HepG2 (cell line): ENCODE data around the gene TEX22. TPM values are rescaled to one million over a fixed set of nuclear protein-coding genes. Genes with fewer than 3 reads are reported as not detected.

ENCODE experiments used
- ATAC-seq: fragments of 200-7000 bp; cut with Tn5 transposase; 3 replicates; pipeline ENCODE4 v1.9.1; 2020; ENCODE audit warnings: mild to moderate bottlenecking, moderate library complexity
- BruUV-seq: library from RNA; stranded (reverse); fragments of 400-500 nt; replicated peaks from 2 replicates; lab custom pipeline; 2021; lab: Mats Ljungman, UMichigan
- CTCF ChIA-PET: fragments of 300-600 bp; formaldehyde crosslinking; extraction: SDS; loops from one replicate; lab custom pipeline; 2021; ENCODE audit warnings: low total read pairs, inconsistent platforms, low intra/inter-chr PET ratio; lab: Yijun Ruan, JAX
- POLR2A ChIA-PET: fragments of 350-600 bp; sonication (Branson Sonifier 250); formaldehyde crosslinking; loops from one replicate; lab custom pipeline; 2020; ENCODE audit warnings: antibody characterized with exemption, inconsistent platforms; lab: Yijun Ruan, JAX
- DNase-seq: peaks from one replicate; pipeline ENCODE4 v3.0.0-alpha.2; 2015; ENCODE audit warnings: low spot score
- FAIRE-seq: peaks from 3 replicates; lab custom pipeline; 2011; peaks lifted over from hg19 to GRCh38; lab: Jason Lieb, UNC
- H2AFZ ChIP-seq: one replicate; pipeline ENCODE4 v1.6.1; 2011; ENCODE audit warnings: low read length, inconsistent platforms
- H3K27ac ChIP-seq: fragments of 300-600 bp; 3 replicates; pipeline ENCODE4 v1.8.0; 2011; ENCODE audit warnings: mixed run types, mild to moderate bottlenecking, mixed read lengths, low read length, inconsistent platforms; ENCODE audit not compliant: insufficient read depth; ENCODE audit errors: extremely low read length
- H3K27me3 ChIP-seq, 2 experiments: fragments of 200-600 bp in 1 of 2; 2 replicates in 1 of 2; 3 replicates in 1 of 2; pipeline versions ENCODE4 v1.6.0 to v1.8.0; 2011; ENCODE audit warnings: low read length in 2 of 2, mild to moderate bottlenecking in 2 of 2, moderate library complexity in 2 of 2, inconsistent platforms in 1 of 2; ENCODE audit not compliant: insufficient read depth in 2 of 2, control insufficient read depth in 1 of 2
- H3K36me3 ChIP-seq, 2 experiments: fragments of 200-600 bp in 1 of 2; replicated peaks in 1 of 2; 2 replicates in 1 of 2; 3 replicates in 1 of 2; pipeline versions ENCODE4 v1.5.1 to v1.8.0; 2011; ENCODE audit warnings: low read length in 2 of 2, inconsistent platforms in 1 of 2; ENCODE audit not compliant: insufficient read depth in 2 of 2, control insufficient read depth in 1 of 2
- H3K4me1 ChIP-seq: 2 replicates; pipeline ENCODE4 v1.5.1; 2012; ENCODE audit warnings: low read length, inconsistent platforms; ENCODE audit not compliant: insufficient read depth
- H3K4me2 ChIP-seq: 2 replicates; pipeline ENCODE4 v1.6.0; 2011; ENCODE audit warnings: low read depth, low read length, inconsistent platforms
- H3K4me3 ChIP-seq, 3 experiments: fragments of 200-600 bp in 1 of 3; sonication (generic), shearing (Covaris generic) in 1 of 3; replicated peaks in 1 of 3; 2 replicates each; pipeline ENCODE4 v1.5.1; 2011 to 2016; ENCODE audit warnings: low read length in 3 of 3, inconsistent platforms in 2 of 3, low read depth in 2 of 3, mild to moderate bottlenecking in 2 of 3, control low read depth in 1 of 3, mixed read lengths in 1 of 3; ENCODE audit not compliant: insufficient read depth in 1 of 3
- H3K79me2 ChIP-seq: one replicate; pipeline ENCODE4 v1.6.1; 2011; ENCODE audit warnings: low read length, inconsistent platforms; ENCODE audit not compliant: insufficient read depth
- H3K9ac ChIP-seq: 2 replicates; pipeline ENCODE4 v1.6.0; 2011; ENCODE audit warnings: mild to moderate bottlenecking, low read depth, low read length, inconsistent platforms; ENCODE audit not compliant: insufficient read depth
- H3K9me3 ChIP-seq: 2 replicates; pipeline ENCODE4 v1.5.1; 2012; ENCODE audit warnings: mild to moderate bottlenecking, low read length
- H4K20me1 ChIP-seq: 2 replicates; pipeline ENCODE4 v1.6.0; 2011; ENCODE audit warnings: inconsistent platforms, mild to moderate bottlenecking, low read length, moderate library complexity; ENCODE audit not compliant: insufficient read depth
- AGO2 ChIP-seq: fragments of 200-400 bp; formaldehyde crosslinking; optimal IDR thresholded peaks from 2 replicates; pipeline ENCODE3; 2017; ENCODE audit warnings: mild to moderate bottlenecking, low read depth, low read length, moderate library complexity
- ARID4A ChIP-seq: sonication (generic); formaldehyde crosslinking; IDR thresholded peaks from 2 replicates; pipeline ENCODE4 v1.5.0; 2020; ENCODE audit warnings: mild to moderate bottlenecking, missing genetic modification reagents, borderline replicate concordance
- E2F5 ChIP-seq: sonication (generic); formaldehyde crosslinking; conservative IDR thresholded peaks from 2 replicates; pipeline ENCODE4 v1.4.0; 2020; ENCODE audit warnings: missing genetic modification reagents
- GFI1 ChIP-seq: sonication (generic); formaldehyde crosslinking; IDR thresholded peaks from 2 replicates; pipeline ENCODE4 v1.5.0; 2020; ENCODE audit warnings: missing genetic modification reagents, mild to moderate bottlenecking, borderline replicate concordance
- IKZF5 ChIP-seq: IDR thresholded peaks from 2 replicates; pipeline ENCODE4 v1.6.1; 2018; ENCODE audit warnings: missing genetic modification reagents, mild to moderate bottlenecking, missing compliant biosample characterization
- NPAS2 ChIP-seq: sonication (generic); formaldehyde crosslinking; IDR thresholded peaks from 2 replicates; pipeline ENCODE4 v1.8.0; 2022; ENCODE audit warnings: mild to moderate bottlenecking, missing genetic modification reagents, borderline replicate concordance
- NR2C2 ChIP-seq: sonication (generic); formaldehyde crosslinking; IDR thresholded peaks from 2 replicates; pipeline ENCODE4 v1.4.0; 2020; ENCODE audit warnings: missing genetic modification reagents, mild to moderate bottlenecking, moderate library complexity, borderline replicate concordance
- POLR2AphosphoS2 ChIP-seq: IDR thresholded peaks from 2 replicates; pipeline ENCODE4 v1.6.1; 2011; ENCODE audit warnings: low read depth, low read length, improper control_type of control experiment
- PRPF4 ChIP-seq: fragments of 200-400 bp; formaldehyde crosslinking; IDR thresholded peaks from 2 replicates; pipeline ENCODE4 v1.6.1; 2016; ENCODE audit warnings: low read length, low read depth; ENCODE audit not compliant: poor library complexity, severe bottlenecking
- RBAK ChIP-seq: sonication (generic); formaldehyde crosslinking; IDR thresholded peaks from 2 replicates; pipeline ENCODE4 v1.5.1; 2020; ENCODE audit warnings: mild to moderate bottlenecking, missing genetic modification reagents
- RFX3 ChIP-seq: IDR thresholded peaks from 2 replicates; pipeline ENCODE4 v1.6.1; 2016; ENCODE audit warnings: missing biosample characterization, missing genetic modification reagents
- RORA ChIP-seq: sonication (generic); formaldehyde crosslinking; IDR thresholded peaks from 2 replicates; pipeline ENCODE4 v1.5.0; 2020; ENCODE audit warnings: mild to moderate bottlenecking, missing genetic modification reagents, moderate library complexity
- ZNF225 ChIP-seq: sonication (generic); formaldehyde crosslinking; IDR thresholded peaks from 2 replicates; pipeline ENCODE4 v1.4.0; 2020; ENCODE audit warnings: mild to moderate bottlenecking, missing genetic modification reagents
- ZNF720 ChIP-seq: sonication (generic); formaldehyde crosslinking; IDR thresholded peaks from 2 replicates; pipeline ENCODE4 v1.4.0; 2020; ENCODE audit warnings: missing genetic modification reagents
- ZSCAN12 ChIP-seq: sonication (generic); formaldehyde crosslinking; IDR thresholded peaks from 2 replicates; pipeline ENCODE4 v1.9.0; 2021; ENCODE audit warnings: mild to moderate bottlenecking, missing genetic modification reagents
- WGBS: methylation state at CpG from one replicate; pipeline ENCODE4 v1.1.6; 2017; ENCODE audit warnings: low lambda C conversion rate; 5-methylcytosine and 5-hydroxymethylcytosine counted together
- in situ Hi-C: cut with HindIII; loops from 2 replicates; pipeline ENCODE4 v1.10.0; 2017; ENCODE audit warnings: low pct_unique_long_range_greater_than_20kb; ENCODE audit not compliant: extremely low pct_ligation_motif_present
- intact Hi-C: fragments of 100-400 bp; cut with micrococcal nuclease; formaldehyde crosslinking; loops from one replicate; pipeline ENCODE4 v1.10.0; 2022; ENCODE audit not compliant: unreplicated experiment
- polyA plus RNA-seq, 8 experiments: library from polyadenylated mRNA; depleted of rRNA in 3 of 8; stranded (reverse) in 7 of 8; unstranded in 1 of 8; fragments of >200 nt; fragmentation: Illumina TruSeq in 4 of 8; extraction: Trizol in 4 of 8; gene quantifications; 2 replicates each; pipeline versions ENCODE4 v1.2.1 to v1.2.3, GENCODE V29; 2011 to 2016; ENCODE audit warnings: low read depth in 4 of 8, missing spikeins in 1 of 8, mixed read lengths in 1 of 8; ENCODE audit not compliant: insufficient read depth in 1 of 8
- total RNA-seq, 5 experiments: library from RNA; depleted of rRNA; stranded (reverse); fragments of >200 nt; fragmentation: Illumina TruSeq; extraction: Trizol; gene quantifications; 2 replicates each; pipeline ENCODE4 v1.2.3, GENCODE V29; 2016; ENCODE audit warnings: low read depth in 1 of 5
- TF ChIP-seq, protein P1 (sequence below): sonication (generic); formaldehyde crosslinking; IDR thresholded peaks from 2 replicates; pipeline ENCODE4 v1.8.0; 2023; ENCODE audit warnings: mild to moderate bottlenecking, missing genetic modification reagents

Gene TEX22
- total and polyA plus RNA-seq, 2 of the 13 experiments (the other 11 are each of a cell fraction or from before 2014, with no cell fraction given) = 0.07 to 0.27 TPM

DNA sequence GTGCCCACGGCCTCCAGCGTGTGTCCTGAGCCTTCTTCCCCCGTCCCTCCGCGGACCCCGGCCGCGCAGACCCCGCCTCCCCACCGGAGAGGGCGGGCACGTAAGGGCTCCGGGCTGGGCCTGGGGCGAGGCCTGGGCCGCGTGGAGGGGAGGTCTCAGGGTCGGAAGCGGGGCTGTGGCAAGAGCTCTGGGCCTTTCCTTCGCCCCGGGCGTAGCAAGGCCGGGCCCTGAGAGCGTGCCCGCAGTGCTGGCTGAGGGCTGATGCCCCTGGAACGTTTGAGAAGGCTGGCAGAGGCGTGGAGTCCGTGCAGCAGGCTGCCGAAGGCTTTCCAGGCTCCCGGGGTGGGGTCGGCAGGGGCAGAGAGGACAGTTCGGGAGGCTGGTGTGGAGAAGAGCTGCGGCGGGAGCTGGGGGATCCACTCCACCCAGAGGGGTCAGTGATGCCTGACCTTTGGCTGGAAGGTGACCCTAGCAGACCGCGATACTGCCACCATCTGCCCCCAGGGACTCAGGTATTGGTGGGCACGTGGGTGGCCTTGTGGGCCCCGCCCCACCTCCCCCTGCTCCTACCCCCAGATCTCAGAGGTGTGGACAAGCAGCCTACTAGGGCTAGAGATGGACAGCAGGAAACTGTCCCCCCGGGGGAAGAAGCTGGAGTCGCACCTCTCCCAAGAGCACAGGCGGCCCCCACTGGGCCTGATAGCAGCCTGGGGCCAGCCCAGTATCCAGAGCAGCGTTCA is 558 bp downstream of the TEX22 start:
- ATAC-seq (peak; percentile 83), FAIRE-seq (no peak), DNase-seq (peak; percentile 50)
- BruUV-seq = no TSS peak
- intact Hi-C loops (no loop called here), in situ Hi-C loops (no loop called here)
- WGBS = no CpG with 5 or more reads among the region's 41 CpGs
- Histone ChIP-seq H2AFZ (no peak overlapping the region), H3K27ac (peak overlapping the region; percentile 86), H4K20me1 (no peaks in the 10 kb centered on the region), H3K36me3 (peaks cover 0 to 4% of the 10 kb centered on the region in 2 experiments; a peak in 4 of 5 replicates), H3K27me3 (no peaks in the 10 kb centered on the region), H3K9me3 (no peaks in the 10 kb centered on the region), H3K4me1 (peaks cover 26% of the 10 kb centered on the region), H3K79me2 (peaks cover 14% of the 10 kb centered on the region), H3K4me2 (peak overlapping the region; percentile 94), H3K4me3 (peak overlapping the region; percentile 65 to 98 (median 71)), H3K9ac (peak overlapping the region; percentile 98)
- ChIA-PET POLR2A (interaction anchor here (0.6 to 1.8 kb wide), 8 partner anchors 10 to 98 kb away, joined by 3 to 12 read pairs (median 6); partner anchors contain the start of genes BRF1, MTA1 and PACS2), CTCF (no interaction called here)
- TF ChIP-seq ARID4A (CRISPR knock-in tag) (peak; percentile 81), NPAS2 (CRISPR knock-in tag) (no peak), POLR2AphosphoS2 (no peak), NR2C2 (CRISPR knock-in tag) (peak; percentile 51; the same call in 1 of the 2 replicates), ZSCAN12 (CRISPR knock-in tag) (peak; percentile 61; the same call in 1 of the 2 replicates), E2F5 (CRISPR knock-in tag) (0 out of 2 replicates have a peak, but pooled peaks have one; percentile 27), PRPF4 (no peak), RORA (CRISPR knock-in tag) (no peak), ZNF225 (CRISPR knock-in tag) (peak; percentile 64; the same call in 1 of the 2 replicates), ZNF720 (CRISPR knock-in tag) (peak; percentile 75; the same call in 1 of the 2 replicates), GFI1 (CRISPR knock-in tag) (peak; percentile 41; the same call in 1 of the 2 replicates), RBAK (CRISPR knock-in tag) (0 out of 2 replicates have a peak, but pooled peaks have one; percentile 46), IKZF5 (CRISPR knock-in tag) (no peak), AGO2 (peak; percentile 74), RFX3 (CRISPR knock-in tag) (no peak)
- TF ChIP-seq, protein P1, sequence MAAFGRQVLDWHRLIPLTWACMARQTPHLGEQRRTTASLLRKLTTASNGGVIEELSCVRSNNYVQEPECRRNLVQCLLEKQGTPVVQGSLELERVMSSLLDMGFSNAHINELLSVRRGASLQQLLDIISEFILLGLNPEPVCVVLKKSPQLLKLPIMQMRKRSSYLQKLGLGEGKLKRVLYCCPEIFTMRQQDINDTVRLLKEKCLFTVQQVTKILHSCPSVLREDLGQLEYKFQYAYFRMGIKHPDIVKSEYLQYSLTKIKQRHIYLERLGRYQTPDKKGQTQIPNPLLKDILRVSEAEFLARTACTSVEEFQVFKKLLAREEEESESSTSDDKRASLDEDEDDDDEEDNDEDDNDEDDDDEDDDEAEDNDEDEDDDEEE (CRISPR knock-in tag) = peak; percentile 68
